ENCODE measurements around the gene OR1M1.

DNA sequence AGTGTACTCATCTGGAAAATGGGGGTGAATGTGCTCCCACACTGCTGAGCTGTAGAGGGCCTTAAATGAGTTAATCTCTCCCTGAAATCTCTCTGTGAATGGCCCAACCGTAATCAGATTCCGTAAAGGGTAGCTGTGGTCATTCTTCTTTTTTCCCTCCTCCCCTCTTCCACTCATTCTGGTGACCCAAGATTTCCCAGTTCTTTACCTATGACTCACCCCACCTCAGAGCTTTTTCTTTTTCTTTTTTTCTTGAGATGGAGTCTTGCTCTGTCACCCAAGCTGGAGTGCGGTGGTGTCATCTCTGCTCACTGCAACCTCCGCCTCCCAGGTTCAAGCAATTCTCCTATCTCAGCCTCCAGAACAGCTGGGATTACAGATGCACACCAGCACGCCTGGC, 43.3 kb upstream of the OR1M1 start:
- TF ChIP-seq, protein P1, sequence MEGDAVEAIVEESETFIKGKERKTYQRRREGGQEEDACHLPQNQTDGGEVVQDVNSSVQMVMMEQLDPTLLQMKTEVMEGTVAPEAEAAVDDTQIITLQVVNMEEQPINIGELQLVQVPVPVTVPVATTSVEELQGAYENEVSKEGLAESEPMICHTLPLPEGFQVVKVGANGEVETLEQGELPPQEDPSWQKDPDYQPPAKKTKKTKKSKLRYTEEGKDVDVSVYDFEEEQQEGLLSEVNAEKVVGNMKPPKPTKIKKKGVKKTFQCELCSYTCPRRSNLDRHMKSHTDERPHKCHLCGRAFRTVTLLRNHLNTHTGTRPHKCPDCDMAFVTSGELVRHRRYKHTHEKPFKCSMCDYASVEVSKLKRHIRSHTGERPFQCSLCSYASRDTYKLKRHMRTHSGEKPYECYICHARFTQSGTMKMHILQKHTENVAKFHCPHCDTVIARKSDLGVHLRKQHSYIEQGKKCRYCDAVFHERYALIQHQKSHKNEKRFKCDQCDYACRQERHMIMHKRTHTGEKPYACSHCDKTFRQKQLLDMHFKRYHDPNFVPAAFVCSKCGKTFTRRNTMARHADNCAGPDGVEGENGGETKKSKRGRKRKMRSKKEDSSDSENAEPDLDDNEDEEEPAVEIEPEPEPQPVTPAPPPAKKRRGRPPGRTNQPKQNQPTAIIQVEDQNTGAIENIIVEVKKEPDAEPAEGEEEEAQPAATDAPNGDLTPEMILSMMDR (IDR thresholded peaks at IDR 0.05; ENCODE audit: low read length) = no peak
- TF ChIP-seq EZH2 (optimal IDR thresholded peaks at IDR 0.05; ENCODE audit: low read depth, low read length) = no peak

Data from MM.1S (cell line).